HepG2 (cell line): ENCODE data around the gene CYP2A6. TPM values are rescaled to one million over a fixed set of nuclear protein-coding genes. Genes with fewer than 3 reads are reported as not detected.
A peak's percentile ranks its signal among the peaks of the same experiment; 100 is the strongest.
"Not testable (repeated sequence)": the region's sequence is repeated elsewhere in the genome, so short reads cannot be mapped to it uniquely, and the experiment has no call there.

Source experiments
- ATF2 ChIP-seq: sonication (generic); formaldehyde crosslinking; IDR thresholded peaks from 2 replicates; pipeline ENCODE4 v1.4.0; 2020; ENCODE audit warnings: missing genetic modification reagents
- ATF7 ChIP-seq, 2 experiments: fragments of 450-650 bp in 1 of 2; sonication (generic) in 1 of 2; formaldehyde crosslinking in 1 of 2; IDR thresholded peaks; 2 replicates each; pipeline versions ENCODE4 v1.4.0 to v1.6.1; 2016 to 2020; ENCODE audit warnings: antibody characterized with exemption in 1 of 2, mild to moderate bottlenecking in 1 of 2, missing genetic modification reagents in 1 of 2
- BCL6 ChIP-seq: IDR thresholded peaks from 2 replicates; pipeline ENCODE4 v1.6.1; 2016; ENCODE audit warnings: missing genetic modification reagents, missing compliant biosample characterization
- CEBPB ChIP-seq: IDR thresholded peaks from 2 replicates; pipeline ENCODE4 v1.6.1; 2011; ENCODE audit warnings: low read depth, low read length, improper control_type of control experiment, borderline replicate concordance
- CEBPG ChIP-seq: IDR thresholded peaks from 2 replicates; pipeline ENCODE4 v1.6.1; 2016
- ELF3 ChIP-seq: IDR thresholded peaks from 2 replicates; pipeline ENCODE4 v1.6.1; 2016; ENCODE audit warnings: missing genetic modification reagents, missing compliant biosample characterization
- FOXP4 ChIP-seq: sonication (generic); formaldehyde crosslinking; IDR thresholded peaks from 2 replicates; pipeline ENCODE4 v1.4.0; 2020; ENCODE audit warnings: missing genetic modification reagents
- GATAD2A ChIP-seq: IDR thresholded peaks from 2 replicates; pipeline ENCODE4 v1.6.1; 2016
- HMG20A ChIP-seq: IDR thresholded peaks from 2 replicates; pipeline ENCODE4 v1.6.1; 2016; ENCODE audit warnings: borderline replicate concordance
- KLF16 ChIP-seq, 2 experiments: sonication (generic) in 1 of 2; formaldehyde crosslinking in 1 of 2; IDR thresholded peaks; 2 replicates each; pipeline versions ENCODE4 v1.6.1 to v1.8.0; 2016 to 2023; ENCODE audit warnings: missing genetic modification reagents in 2 of 2, missing compliant biosample characterization in 1 of 2
- MAZ ChIP-seq, 2 experiments: sonication (generic) in 1 of 2; formaldehyde crosslinking in 1 of 2; IDR thresholded peaks; 2 replicates each; pipeline versions ENCODE4 v1.5.0 to v1.6.1; 2012 to 2020; ENCODE audit warnings: low read depth in 2 of 2, mild to moderate bottlenecking in 2 of 2, borderline replicate concordance in 1 of 2, improper control_type of control experiment in 1 of 2, low read length in 1 of 2, missing genetic modification reagents in 1 of 2, moderate library complexity in 1 of 2
- MED1 ChIP-seq: sonication (generic); formaldehyde crosslinking; IDR thresholded peaks from 2 replicates; pipeline ENCODE4 v1.4.0; 2020; ENCODE audit warnings: missing genetic modification reagents
- NCOA2 ChIP-seq: sonication (generic); formaldehyde crosslinking; IDR thresholded peaks from 2 replicates; pipeline ENCODE4 v1.8.0; 2022; ENCODE audit warnings: inconsistent platforms
- NFKBIZ ChIP-seq: IDR thresholded peaks from 2 replicates; pipeline ENCODE4 v1.6.1; 2018; ENCODE audit warnings: missing genetic modification reagents, missing compliant biosample characterization
- NR2F1 ChIP-seq, 2 experiments: fragments of 450-650 bp in 1 of 2; formaldehyde crosslinking in 1 of 2; IDR thresholded peaks; 2 replicates each; pipeline versions ENCODE4 v1.5.0 to v1.6.1; 2016 to 2020; ENCODE audit warnings: mild to moderate bottlenecking in 1 of 2, missing compliant biosample characterization in 1 of 2, missing genetic modification reagents in 1 of 2, moderate library complexity in 1 of 2
- NR2F6 ChIP-seq, 2 experiments: IDR thresholded peaks; 2 replicates each; pipeline ENCODE4 v1.6.1; 2016; ENCODE audit warnings: antibody characterized with exemption in 1 of 2, mild to moderate bottlenecking in 1 of 2
- SMAD3 ChIP-seq: sonication (generic); formaldehyde crosslinking; IDR thresholded peaks from 2 replicates; pipeline ENCODE4 v1.4.0; 2020; ENCODE audit warnings: missing genetic modification reagents
- SOX13 ChIP-seq, 3 experiments: fragments of 450-650 bp in 1 of 3; sonication (generic) in 1 of 3; formaldehyde crosslinking in 1 of 3; IDR thresholded peaks in 2 of 3; conservative IDR thresholded peaks in 1 of 3; 2 replicates each; pipeline versions ENCODE4 v1.5.0 to v1.6.1; 2016 to 2020; ENCODE audit warnings: antibody characterized with exemption in 1 of 3, mild to moderate bottlenecking in 1 of 3, missing compliant biosample characterization in 1 of 3, missing genetic modification reagents in 1 of 3, moderate library complexity in 1 of 3
- SOX5 ChIP-seq: IDR thresholded peaks from 2 replicates; pipeline ENCODE4 v1.6.1; 2016; ENCODE audit warnings: borderline replicate concordance
- TEAD3 ChIP-seq: optimal IDR thresholded peaks from 2 replicates; pipeline ENCODE3; 2016; ENCODE audit warnings: borderline replicate concordance
- ZNF644 ChIP-seq: IDR thresholded peaks from 2 replicates; pipeline ENCODE4 v1.6.1; 2016; ENCODE audit warnings: low read depth
- polyA plus RNA-seq, 8 experiments: library from polyadenylated mRNA; depleted of rRNA in 3 of 8; stranded (reverse) in 7 of 8; unstranded in 1 of 8; fragments of >200 nt; fragmentation: Illumina TruSeq in 4 of 8; extraction: Trizol in 4 of 8; gene quantifications; 2 replicates each; pipeline versions ENCODE4 v1.2.1 to v1.2.3, GENCODE V29; 2011 to 2016; ENCODE audit warnings: low read depth in 4 of 8, missing spikeins in 1 of 8, mixed read lengths in 1 of 8; ENCODE audit not compliant: insufficient read depth in 1 of 8
- total RNA-seq, 5 experiments: library from RNA; depleted of rRNA; stranded (reverse); fragments of >200 nt; fragmentation: Illumina TruSeq; extraction: Trizol; gene quantifications; 2 replicates each; pipeline ENCODE4 v1.2.3, GENCODE V29; 2016; ENCODE audit warnings: low read depth in 1 of 5

Gene CYP2A6
- total and polyA plus RNA-seq, 2 of the 13 experiments (the other 11 are each of a cell fraction or from before 2014, with no cell fraction given): not detected

- TF ChIP-seq NR2F1 (CRISPR knock-in tag; IDR thresholded peaks at IDR 0.05) (peak; percentile 47 to 77; a peak in 3 of 4 replicates), HMG20A (peak; percentile 78), SOX5 (CRISPR knock-in tag) (peak; percentile 35; the same call in 1 of the 2 replicates), KLF16 (CRISPR knock-in tag; IDR thresholded peaks at IDR 0.05) (0 out of 4 replicates have a peak, but pooled peaks of 1 of the 2 experiments have one; percentile 44), FOXP4 (CRISPR knock-in tag) (peak; percentile 19; the same call in 1 of the 2 replicates), BCL6 (CRISPR knock-in tag) (peak; percentile 75), TEAD3 (peak; percentile 61), NFKBIZ (CRISPR knock-in tag) (0 out of 2 replicates have a peak, but pooled peaks have one; percentile 26), ELF3 (0 out of 2 replicates have a peak, but pooled peaks have one; percentile 23), MED1 (CRISPR knock-in tag) (peak; percentile 41; the same call in 1 of the 2 replicates), CEBPG (CRISPR knock-in tag) (peak; percentile 90), NR2F6 (IDR thresholded peaks at IDR 0.05) (peak; percentile 43; the same call in 1 of the 2 replicates), NR2F6 (CRISPR knock-in tag; IDR thresholded peaks at IDR 0.05) (peak; percentile 65), SOX13 (CRISPR knock-in tag; conservative IDR thresholded peaks at IDR 0.05 in 1 of 2, IDR thresholded peaks at IDR 0.05 in 1 of 2) (peak in 1 of 2 experiments; percentile 43; a peak in 1 of 4 replicates), CEBPB (peak; percentile 77; the same call in 1 of the 2 replicates), ATF7 (IDR thresholded peaks at IDR 0.05) (0 out of 2 replicates have a peak, but pooled peaks have one; percentile 23), SMAD3 (0 out of 2 replicates have a peak, but pooled peaks have one; percentile 52), GATAD2A (CRISPR knock-in tag) (peak; percentile 86), MAZ (CRISPR knock-in tag; IDR thresholded peaks at IDR 0.05; ENCODE audit: low read depth) (peak; percentile 39; the same call in 1 of the 2 replicates), ATF2 (peak; percentile 47; the same call in 1 of the 2 replicates), ZNF644 (CRISPR knock-in tag) (0 out of 2 replicates have a peak, but pooled peaks have one; percentile 41), NCOA2 (CRISPR knock-in tag) (peak; percentile 65)
- TF ChIP-seq SOX13 (IDR thresholded peaks at IDR 0.05); ATF7 (CRISPR knock-in tag; IDR thresholded peaks at IDR 0.05); MAZ (IDR thresholded peaks at IDR 0.05; ENCODE audit: borderline replicate concordance, low read depth, low read length): not testable (repeated sequence)
Observed at GRCh38 chr19:40896843-40897789, 46.9 kb upstream of the CYP2A6 start (continued).
